Raji (cell line): ENCODE measurements around the gene TRIM34.

Experiments
- POLR2A ChIP-seq: IDR thresholded peaks from 2 replicates; pipeline ENCODE4 v1.6.1; 2011; ENCODE audit warnings: low read depth, low read length, control low read depth; ENCODE audit not compliant: insufficient read depth

The TRIM34 gene

DNA sequence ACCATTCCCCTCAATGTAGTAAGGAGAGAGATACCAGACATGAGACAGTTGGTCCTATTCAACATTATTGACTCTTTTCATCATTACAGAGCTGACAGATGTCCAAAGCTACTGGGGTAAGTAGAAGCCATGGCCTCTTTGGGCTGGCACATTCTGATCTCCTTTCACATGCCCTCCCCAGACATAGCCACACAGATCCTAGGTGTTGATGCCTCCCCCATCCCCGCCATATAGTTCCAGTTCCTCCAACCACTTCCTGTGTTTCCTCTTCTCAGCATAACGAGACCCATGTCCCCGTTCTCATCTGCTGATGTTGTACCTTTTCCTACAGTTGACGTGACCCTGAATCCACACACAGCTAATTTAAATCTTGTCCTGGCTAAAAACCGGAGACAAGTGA lies 14.4 kb upstream of the TRIM34 start:
- no peak for TF ChIP-seq POLR2A

DNA sequence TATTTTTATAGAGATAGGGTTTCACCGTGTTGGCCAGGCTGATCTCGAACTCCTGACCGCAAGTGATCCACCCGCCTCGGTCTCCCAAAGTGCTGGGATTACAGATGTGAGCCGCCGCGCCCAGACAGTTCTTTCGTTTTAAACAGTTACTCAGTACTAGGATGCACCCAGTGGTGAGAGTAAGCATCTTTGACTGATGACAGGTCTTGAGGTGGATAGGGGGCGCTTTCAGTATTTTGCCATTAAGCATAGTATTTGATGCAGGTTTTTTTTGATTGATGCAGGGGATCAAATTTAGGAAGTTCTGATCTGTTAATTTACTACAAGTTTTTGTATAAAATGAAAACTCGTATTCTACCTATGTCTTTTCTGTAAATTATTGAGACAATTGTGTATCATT lies 13.2 kb upstream of the TRIM34 start:
- TF ChIP-seq POLR2A, result no peak

DNA sequence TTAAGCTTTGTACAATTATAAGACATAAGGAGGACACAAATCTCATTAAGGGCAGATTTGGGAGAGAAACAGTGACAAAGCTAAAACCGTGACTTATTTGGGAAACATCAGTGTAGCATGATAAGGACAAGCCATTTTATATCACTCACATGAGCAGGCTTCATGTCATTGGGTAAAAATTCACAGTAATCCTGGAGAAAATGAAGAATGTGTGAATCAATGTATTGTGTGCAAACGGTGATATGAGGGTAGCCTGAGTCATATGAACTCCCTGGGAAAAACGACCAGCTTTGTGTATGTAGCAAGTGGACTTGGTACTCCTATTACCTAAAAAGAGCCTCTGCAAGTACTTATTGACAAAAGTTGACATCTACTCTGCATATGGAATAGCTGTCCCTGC lies 6.0 kb upstream of the TRIM34 start:
- no peak for TF ChIP-seq POLR2A

DNA sequence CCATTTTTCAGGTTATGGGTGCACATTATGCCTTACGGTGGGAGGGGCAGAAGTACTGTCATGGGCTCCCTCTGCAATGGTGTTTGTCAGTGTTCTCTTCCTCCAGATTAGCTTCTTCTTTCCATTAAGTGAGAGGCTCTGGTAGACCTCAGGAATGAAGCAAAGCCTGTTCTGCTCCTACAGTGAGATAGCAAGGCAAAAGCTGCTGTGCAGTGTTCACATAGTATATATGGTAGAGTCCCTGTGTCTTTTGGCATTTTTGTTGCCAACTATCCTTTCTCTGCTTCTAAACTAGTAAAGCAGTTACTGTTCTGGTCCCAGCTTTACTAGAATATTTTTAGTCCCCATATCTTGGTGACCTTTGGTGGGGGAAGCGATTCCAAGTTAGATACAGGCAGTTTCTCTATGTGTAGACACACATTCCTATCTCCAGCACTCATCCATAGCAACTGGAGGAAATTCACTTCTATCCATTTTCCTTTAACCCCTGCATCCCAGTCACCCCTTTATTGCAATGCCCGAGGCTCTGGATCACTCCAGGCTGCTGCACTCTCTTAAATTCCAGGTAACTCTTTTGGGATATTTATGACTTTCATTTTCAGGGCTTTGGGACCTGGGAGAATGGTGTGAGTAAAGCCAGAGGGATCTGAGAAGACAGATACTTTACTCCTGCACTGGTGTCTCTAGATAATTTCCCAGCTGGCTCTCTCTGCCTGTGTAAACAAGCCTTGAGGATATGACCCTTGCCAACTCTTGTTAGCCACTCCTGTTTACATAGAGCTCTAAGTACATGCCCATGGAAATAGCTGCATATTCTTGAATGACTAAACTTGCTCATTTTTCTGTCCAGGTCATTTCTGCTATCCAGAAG lies 3.9 kb upstream of the TRIM34 start:
- no peak for TF ChIP-seq POLR2A

DNA sequence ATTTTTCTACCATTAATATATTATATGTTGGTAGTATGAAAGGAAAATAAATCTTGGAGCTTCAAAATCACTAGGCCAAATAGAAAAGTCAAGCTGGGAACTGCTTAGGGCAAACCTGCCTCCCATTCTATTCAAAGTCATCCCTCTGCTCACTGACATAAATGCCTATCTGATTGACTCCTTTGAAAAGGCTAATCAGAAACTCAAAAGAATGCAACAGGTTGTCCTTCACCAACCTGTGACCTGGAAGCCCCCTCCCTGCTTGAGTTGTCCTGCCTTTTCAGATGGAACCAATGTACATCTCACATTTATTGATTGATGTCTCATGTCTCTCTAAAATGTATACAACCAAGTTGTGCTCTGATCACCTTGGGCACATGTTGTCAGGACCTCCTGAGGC lies 3.2 kb upstream of the TRIM34 start:
- no peak for TF ChIP-seq POLR2A

DNA sequence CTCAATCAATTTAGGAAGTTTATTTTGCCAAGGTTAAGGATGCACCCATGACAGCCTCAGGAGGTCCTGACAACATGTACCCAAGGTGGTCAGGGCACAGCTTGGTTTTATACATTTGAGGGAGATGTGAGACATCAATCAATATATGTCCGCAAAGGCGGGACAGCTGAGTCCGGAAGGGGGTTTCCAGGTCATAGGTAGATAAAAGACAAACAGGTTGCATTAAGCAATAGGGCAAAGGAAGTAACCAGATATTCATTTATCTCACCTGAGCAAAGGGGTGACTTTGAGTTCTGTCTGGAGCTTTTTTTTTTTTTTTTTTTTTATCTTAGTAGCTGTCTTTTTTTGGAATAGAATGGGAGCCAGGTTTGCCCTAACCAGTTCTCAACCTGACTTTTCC lies 2.0 kb upstream of the TRIM34 start:
- no peak for TF ChIP-seq POLR2A

DNA sequence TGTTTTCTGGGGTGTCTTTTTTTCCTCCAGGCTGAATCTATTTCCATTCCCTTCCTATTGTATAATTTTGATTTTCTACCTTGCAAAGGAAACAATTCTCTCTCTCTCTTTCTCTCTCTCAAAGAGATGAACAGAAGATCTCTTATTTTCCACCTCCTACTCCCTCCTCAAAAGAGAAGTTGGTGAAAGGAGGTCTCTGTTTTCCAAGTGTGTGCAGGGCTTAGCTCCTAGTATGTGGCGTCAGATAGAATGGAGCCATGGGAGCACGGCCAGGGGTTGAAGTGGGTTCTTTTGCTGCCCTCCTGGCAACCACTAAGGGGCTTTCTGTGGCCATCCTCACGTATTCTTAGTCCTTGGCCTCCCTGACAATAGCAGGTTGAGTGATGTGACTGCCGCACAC lies 480 bp downstream of the TRIM34 start:
- no peak for TF ChIP-seq POLR2A

DNA sequence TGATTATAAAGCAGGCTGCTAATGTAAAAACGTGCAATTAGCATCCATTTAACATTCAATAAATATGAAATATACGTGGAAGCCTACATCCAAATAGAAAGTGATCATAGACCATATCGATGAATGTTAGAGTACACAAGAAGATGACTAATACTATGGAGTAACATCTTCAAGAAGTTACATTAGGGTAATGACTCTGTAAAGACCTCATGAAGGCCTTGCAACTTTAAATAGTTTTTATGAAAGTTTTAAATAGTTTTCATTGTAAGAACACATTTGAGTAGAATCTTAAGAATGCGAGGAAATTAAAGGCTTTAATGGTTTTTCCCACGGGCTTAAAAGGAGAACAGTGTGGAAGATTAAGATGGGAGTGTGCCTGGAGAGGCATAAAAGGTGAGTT lies 1.4 kb downstream of the TRIM34 start:
- TF ChIP-seq POLR2A, result no peak

DNA sequence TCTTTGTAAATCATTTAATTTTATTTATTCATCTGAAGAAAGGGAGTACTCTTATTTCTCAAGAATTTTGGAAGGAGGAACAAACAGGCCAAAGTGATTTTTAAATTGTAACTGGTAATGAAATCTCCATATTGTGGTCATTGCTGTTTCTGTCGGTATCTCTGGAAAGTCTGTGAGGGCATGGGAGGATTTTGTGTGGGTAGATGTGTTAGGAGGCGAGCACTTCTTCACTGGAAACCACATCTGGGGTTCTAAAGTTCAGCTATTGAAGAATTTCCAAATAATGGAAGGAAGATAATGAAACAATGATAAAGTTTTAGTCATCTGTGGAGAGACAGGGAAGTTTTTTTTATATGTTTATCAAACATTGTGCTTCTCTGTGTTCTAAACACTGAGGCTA lies 6.6 kb downstream of the TRIM34 start:
- TF ChIP-seq POLR2A, result no peak

DNA sequence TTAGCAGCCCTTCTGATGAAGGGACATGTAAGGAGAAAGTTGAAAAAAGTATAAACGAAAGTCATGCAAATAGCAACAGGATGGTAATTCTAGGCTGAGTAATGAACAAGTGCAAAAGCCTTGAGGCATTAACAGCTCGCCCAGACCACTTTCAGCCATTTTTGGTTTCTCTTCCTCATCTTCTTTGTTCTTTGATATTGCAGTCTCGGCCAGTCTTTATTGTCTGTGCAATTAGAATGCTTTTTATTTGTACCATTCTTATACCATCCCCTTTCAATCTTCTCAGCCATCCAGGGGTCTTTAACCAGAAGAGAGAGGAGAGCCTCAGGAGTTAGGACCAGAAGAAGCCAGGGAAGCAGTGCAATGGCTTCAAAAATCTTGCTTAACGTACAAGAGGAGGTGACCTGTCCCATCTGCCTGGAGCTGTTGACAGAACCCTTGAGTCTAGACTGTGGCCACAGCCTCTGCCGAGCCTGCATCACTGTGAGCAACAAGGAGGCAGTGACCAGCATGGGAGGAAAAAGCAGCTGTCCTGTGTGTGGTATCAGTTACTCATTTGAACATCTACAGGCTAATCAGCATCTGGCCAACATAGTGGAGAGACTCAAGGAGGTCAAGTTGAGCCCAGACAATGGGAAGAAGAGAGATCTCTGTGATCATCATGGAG lies 7.3 kb downstream of the TRIM34 start:
- no peak for TF ChIP-seq POLR2A

DNA sequence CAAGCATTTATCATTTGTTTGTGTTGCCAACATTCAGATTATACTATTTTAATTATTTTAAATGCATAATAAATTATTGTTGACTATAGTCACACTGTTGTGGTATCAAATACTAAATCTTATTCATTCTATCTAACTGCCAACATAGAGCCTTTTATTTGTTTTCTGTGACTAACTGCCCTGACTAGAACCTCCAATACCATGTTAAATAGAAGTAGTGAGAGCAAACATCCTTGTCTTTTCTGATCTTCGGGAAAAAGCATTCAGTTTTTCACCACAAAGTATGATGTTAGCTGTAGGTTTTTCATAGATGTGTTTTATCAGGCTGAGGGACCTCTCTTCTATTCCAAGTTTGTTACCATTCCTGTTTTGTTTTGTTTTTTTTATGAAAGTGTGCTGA lies 15.2 kb downstream of the TRIM34 start:
- TF ChIP-seq POLR2A, result no peak

DNA sequence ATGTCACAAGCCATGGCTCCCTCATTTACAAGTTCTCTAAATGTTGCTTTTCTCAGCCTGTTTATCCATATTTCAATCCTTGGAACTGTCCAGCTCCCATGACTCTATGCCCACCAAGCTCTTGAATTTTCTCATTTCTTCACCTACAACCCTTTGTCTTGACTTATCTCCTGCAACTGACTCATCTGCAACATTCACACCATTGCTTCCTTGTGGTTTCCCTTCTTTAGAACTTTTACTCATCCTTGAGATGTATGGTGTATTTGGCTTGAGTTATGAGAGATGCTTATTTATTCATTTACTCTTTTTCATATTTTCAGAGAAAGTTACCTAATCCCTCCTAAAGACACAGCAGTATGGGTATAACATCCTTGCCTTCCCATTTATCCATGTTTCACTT lies 18.8 kb downstream of the TRIM34 start:
- no peak for TF ChIP-seq POLR2A

DNA sequence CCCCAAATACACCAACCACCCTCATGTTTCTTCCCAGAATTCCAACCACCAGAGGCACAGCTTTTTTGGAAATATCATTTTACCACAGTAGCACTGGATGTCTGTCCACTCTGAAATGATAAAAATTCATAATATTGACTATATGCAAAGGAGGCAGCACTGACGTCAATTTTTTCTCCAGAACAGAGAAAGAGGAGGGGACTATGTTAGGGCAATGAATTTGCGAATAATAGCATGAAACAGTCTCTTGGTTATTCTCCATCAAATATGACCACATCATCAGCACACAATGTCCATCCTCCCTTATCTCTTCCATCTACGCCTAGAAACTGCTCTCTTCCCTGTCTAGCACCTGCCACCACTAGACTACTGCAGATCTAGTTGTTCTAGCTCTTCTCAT lies 21.3 kb downstream of the TRIM34 start:
- no peak for TF ChIP-seq POLR2A

DNA sequence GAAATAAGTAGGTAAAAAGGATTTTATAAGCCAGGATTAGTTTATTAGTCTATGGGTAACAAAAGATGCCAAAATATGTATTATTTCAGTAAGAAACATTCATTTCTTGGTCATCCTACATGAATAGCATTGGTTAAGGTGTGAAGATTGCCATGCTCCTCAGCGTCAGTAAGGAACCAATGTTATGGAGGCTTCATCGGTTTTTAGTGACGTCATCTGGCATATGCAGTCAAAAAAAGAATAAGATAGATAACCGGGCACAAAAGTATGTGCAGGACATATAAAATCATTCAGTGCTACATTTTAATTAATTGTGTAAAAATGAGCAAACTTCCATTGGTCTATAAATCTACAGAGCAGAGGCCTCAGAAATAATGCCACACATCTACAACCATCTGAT lies 30.7 kb downstream of the TRIM34 start:
- no peak for TF ChIP-seq POLR2A

DNA sequence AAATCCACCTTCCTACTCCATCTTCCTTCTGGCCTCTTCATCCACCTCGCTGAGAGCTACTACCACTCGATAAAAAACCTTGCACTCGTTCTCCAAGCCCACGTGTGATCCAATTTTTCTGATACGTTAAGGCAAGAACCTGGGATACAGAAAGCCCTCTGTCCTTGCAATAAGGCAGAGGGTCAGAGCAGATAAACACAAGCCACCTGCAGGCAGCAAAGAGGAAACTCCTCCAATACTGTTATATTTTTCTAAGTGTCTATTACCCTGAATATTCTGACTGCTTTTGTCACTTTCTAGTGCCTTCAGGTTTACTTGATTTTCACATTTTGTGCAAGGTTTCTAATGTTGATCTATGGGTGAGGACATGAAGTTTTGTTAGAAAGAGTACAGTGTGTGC lies 33.5 kb downstream of the TRIM34 start:
- TF ChIP-seq POLR2A, result no peak

DNA sequence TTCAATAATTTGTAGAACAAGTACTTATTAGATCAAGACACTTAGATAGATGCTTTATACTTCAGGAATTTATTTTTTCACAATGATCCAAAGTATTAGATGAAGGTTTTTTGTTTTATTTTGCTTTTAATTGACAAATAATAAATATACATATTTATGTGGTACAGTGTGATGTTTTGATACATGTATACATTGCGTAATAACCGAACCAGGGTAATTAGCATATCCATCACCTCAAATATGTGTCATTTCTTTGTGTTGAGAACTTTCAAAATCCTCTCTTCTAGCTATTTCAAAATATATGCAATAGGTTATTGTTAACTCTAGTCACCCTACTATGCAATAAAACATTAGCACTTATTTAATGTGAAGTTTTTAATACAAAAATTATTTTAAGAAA lies 38.7 kb downstream of the TRIM34 start:
- no peak for TF ChIP-seq POLR2A
